ENCODE results near the gene DAD1. TPM values are rescaled to one million over a fixed set of nuclear protein-coding genes. Genes with fewer than 3 reads are reported as not detected.

Gene DAD1
- polyA plus RNA-seq, 1 donor (not counting 4 experiments of a cell fraction or from before 2014, with no cell fraction given) = 351 TPM

DNA sequence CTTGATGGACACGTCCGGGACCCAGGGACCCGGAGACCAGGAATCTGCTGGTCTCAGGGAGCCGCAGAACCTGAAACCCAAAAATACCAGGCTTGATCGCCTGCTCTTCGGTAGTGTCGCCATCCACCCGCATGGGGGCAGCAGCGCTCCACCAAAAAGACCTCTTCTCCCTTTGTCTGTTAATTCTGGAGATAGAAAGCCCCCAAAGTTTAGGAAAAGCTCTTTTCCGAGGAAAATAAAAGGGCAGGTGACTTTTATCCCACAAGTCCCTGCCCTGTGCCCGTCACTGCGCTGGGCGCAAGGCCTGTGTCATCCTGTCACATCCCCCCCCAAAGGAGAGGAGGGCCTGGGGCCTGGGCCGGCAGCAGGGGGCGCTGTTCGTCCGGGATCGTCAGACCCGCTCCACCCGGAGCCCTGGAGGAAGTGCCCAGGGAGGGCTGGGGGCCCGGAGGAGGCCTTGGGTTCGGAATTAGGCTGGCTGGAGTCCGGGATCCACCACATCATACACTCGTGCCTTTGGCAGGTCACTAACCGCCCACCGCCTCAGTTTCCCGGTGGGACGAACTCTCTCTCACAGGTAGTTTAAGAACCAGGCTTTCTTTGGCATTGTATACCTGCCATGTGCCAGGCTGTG, 31.9 kb downstream of the DAD1 start:
- Histone ChIP-seq H3K79me2 (ENCODE audit: control insufficient read depth, insufficient read depth, low read length) (no peaks in the 10 kb centered on the region), H3K4me1 (ENCODE audit: control insufficient read depth, extremely low read depth, insufficient read depth, low read length) (peaks cover 22% of the 10 kb centered on the region), H4K20me1 (ENCODE audit: control insufficient read depth, extremely low read depth, insufficient read depth, low read length) (no peaks in the 10 kb centered on the region), H2AFZ (ENCODE audit: control insufficient read depth, low read length) (peak overlapping the region; percentile 38), H3K36me3 (ENCODE audit: control insufficient read depth in 2 of 2, extremely low read depth in 1 of 2, insufficient read depth in 2 of 2, low read length in 2 of 2) (no peaks in the 10 kb centered on the region), H3K27ac (ENCODE audit: control insufficient read depth, insufficient read depth, low read length) (peak overlapping the region; percentile 75), H3K4me2 (ENCODE audit: control insufficient read depth, extremely low read depth, insufficient read depth, low read depth, low read length) (peak overlapping the region; percentile 83), H3K9ac (ENCODE audit: control insufficient read depth, extremely low read depth, insufficient read depth, low read length) (peak overlapping the region; percentile 64), H3K27me3 (ENCODE audit: control insufficient read depth, extremely low read depth, insufficient read depth, low read length) (no peaks in the 10 kb centered on the region), H3K9me1 (ENCODE audit: control insufficient read depth, extremely low read depth, insufficient read depth, low read length) (no peaks in the 10 kb centered on the region), H3K9me3 (ENCODE audit: control insufficient read depth, low read depth, low read length) (no peaks in the 10 kb centered on the region), H3K4me3 (ENCODE audit: control insufficient read depth in 2 of 3, extremely low read depth in 1 of 3, insufficient read depth in 2 of 3, low read depth in 1 of 3, low read length in 3 of 3) (peak overlapping the region in 1 of 3 experiments; percentile 30)
- no peak for TF ChIP-seq EZH2 (IDR thresholded peaks at IDR 0.05; ENCODE audit: low read length)
- TF ChIP-seq, protein P1, sequence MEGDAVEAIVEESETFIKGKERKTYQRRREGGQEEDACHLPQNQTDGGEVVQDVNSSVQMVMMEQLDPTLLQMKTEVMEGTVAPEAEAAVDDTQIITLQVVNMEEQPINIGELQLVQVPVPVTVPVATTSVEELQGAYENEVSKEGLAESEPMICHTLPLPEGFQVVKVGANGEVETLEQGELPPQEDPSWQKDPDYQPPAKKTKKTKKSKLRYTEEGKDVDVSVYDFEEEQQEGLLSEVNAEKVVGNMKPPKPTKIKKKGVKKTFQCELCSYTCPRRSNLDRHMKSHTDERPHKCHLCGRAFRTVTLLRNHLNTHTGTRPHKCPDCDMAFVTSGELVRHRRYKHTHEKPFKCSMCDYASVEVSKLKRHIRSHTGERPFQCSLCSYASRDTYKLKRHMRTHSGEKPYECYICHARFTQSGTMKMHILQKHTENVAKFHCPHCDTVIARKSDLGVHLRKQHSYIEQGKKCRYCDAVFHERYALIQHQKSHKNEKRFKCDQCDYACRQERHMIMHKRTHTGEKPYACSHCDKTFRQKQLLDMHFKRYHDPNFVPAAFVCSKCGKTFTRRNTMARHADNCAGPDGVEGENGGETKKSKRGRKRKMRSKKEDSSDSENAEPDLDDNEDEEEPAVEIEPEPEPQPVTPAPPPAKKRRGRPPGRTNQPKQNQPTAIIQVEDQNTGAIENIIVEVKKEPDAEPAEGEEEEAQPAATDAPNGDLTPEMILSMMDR (optimal IDR thresholded peaks at IDR 0.05 in 1 of 3, IDR thresholded peaks at IDR 0.05 in 1 of 3, conservative IDR thresholded peaks at IDR 0.05 in 1 of 3; ENCODE audit: extremely low read depth in 1 of 3, insufficient read depth in 2 of 3, low read length in 3 of 3) = peak; percentile 75 to 97 (median 95)
- dilution Hi-C loops (cut with MboI; ENCODE audit: extremely low pct_ligation_motif_present, low sequenced_read_pairs) = no loop called here
- FAIRE-seq (no peak), DNase-seq (ENCODE audit: low read depth, low spot score) (no peak)

DNA sequence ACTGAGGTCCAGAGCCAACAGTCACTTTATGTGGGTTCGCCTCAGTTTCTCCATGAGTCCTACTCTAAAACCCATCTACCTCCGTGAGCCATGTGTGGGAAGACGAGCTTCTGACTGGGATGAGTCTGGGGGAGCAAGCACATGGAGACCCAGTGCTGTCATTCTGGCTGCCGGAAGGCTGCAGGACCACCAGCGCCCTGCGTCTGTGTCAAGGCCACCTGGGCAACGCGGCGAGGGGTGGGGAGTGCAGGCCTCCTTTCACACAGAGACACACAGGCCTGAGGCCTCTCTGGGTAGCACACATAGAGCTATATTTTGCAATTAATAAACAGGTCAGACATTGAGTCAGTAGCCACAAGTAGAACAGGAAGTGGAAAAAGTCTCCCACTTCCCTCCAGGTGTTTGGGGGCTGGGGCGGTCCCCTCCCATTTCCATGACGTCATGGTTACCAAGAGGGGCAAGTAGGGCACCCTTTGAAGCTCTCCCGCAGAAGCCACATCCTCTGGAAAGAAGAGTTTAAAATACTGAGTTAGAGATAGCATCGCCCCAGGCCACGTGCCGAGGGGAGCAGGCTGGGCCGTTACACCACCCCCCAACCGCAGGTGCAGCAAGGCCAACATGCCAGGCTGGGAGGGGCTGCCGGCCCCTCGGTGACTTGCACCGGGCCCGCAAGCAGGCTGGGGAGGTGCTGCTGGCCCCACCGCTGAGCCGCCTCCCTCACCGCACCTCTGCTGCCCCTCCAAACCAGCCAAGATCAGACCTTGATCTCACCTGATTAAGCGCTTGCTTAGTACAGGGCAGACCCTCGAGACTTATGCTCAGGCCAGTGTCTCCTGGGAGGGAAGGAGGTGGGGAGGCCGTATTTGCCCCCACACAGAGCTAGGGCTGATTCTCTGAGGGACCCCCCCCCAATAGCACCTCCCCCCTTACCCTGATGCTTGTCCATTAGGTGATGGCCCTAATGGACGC, 32.7 kb downstream of the DAD1 start:
- Histone ChIP-seq H3K4me1 (ENCODE audit: control insufficient read depth, extremely low read depth, insufficient read depth, low read length) (peaks cover 22% of the 10 kb centered on the region), H3K4me3 (ENCODE audit: control insufficient read depth in 2 of 3, extremely low read depth in 1 of 3, insufficient read depth in 2 of 3, low read depth in 1 of 3, low read length in 3 of 3) (peak overlapping the region in 2 of 3 experiments; percentile 5 to 39), H3K36me3 (ENCODE audit: control insufficient read depth in 2 of 2, extremely low read depth in 1 of 2, insufficient read depth in 2 of 2, low read length in 2 of 2) (no peaks in the 10 kb centered on the region), H3K4me2 (ENCODE audit: control insufficient read depth, extremely low read depth, insufficient read depth, low read depth, low read length) (peak overlapping the region; percentile 83), H3K9me3 (ENCODE audit: control insufficient read depth, low read depth, low read length) (no peaks in the 10 kb centered on the region), H4K20me1 (ENCODE audit: control insufficient read depth, extremely low read depth, insufficient read depth, low read length) (no peaks in the 10 kb centered on the region), H2AFZ (ENCODE audit: control insufficient read depth, low read length) (peak overlapping the region; percentile 14), H3K9ac (ENCODE audit: control insufficient read depth, extremely low read depth, insufficient read depth, low read length) (peak overlapping the region; percentile 64), H3K79me2 (ENCODE audit: control insufficient read depth, insufficient read depth, low read length) (no peaks in the 10 kb centered on the region), H3K27ac (ENCODE audit: control insufficient read depth, insufficient read depth, low read length) (peak overlapping the region; percentile 75), H3K27me3 (ENCODE audit: control insufficient read depth, extremely low read depth, insufficient read depth, low read length) (no peaks in the 10 kb centered on the region), H3K9me1 (ENCODE audit: control insufficient read depth, extremely low read depth, insufficient read depth, low read length) (no peaks in the 10 kb centered on the region)
- peak; percentile 99 for DNase-seq (ENCODE audit: low read depth, low spot score)
- dilution Hi-C loops (cut with MboI; ENCODE audit: extremely low pct_ligation_motif_present, low sequenced_read_pairs) = no loop called here
- TF ChIP-seq EZH2 (IDR thresholded peaks at IDR 0.05; ENCODE audit: low read length) = no peak
- TF ChIP-seq, protein P1 (optimal IDR thresholded peaks at IDR 0.05 in 1 of 3, IDR thresholded peaks at IDR 0.05 in 1 of 3, conservative IDR thresholded peaks at IDR 0.05 in 1 of 3; ENCODE audit: extremely low read depth in 1 of 3, insufficient read depth in 2 of 3, low read length in 3 of 3) = no peak
- FAIRE-seq = peak; percentile 57

All from keratinocyte (primary cell).